HCT116 (cell line): ENCODE measurements around the gene GPRC5C. TPM values are rescaled to one million over a fixed set of nuclear protein-coding genes. Genes with fewer than 3 reads are reported as not detected.

Experiments used
- ATAC-seq: fragments of 200-7000 bp; cut with Tn5 transposase; 2 replicates; pipeline ENCODE4 v1.9.1; 2020; ENCODE audit warnings: mild to moderate bottlenecking, moderate library complexity
- BruUV-seq: library from RNA; stranded (reverse); fragments of 400-500 nt; replicated peaks from 2 replicates; lab custom pipeline; 2021; lab: Mats Ljungman, UMichigan
- CTCF ChIA-PET: fragments of 300-600 bp; sonication (Branson Sonifier 250); formaldehyde crosslinking; loops from one replicate; lab custom pipeline; 2021; ENCODE audit warnings: antibody characterized with exemption; lab: Charles Lee
- POLR2A ChIA-PET: fragments of 300-600, 350-600 bp; sonication (Branson Sonifier 250); formaldehyde crosslinking; loops from one replicate; lab custom pipeline; 2021; ENCODE audit warnings: antibody characterized with exemption; lab: Charles Lee
- RAD21 ChIA-PET, 2 experiments: fragments of 300-600 bp; sonication (Branson Sonifier 250); formaldehyde crosslinking; loops; one replicate each; lab custom pipeline; 2023; ENCODE audit warnings: low total read pairs in 2 of 2; ENCODE audit not compliant: uncharacterized antibody in 2 of 2, unreplicated experiment in 2 of 2, low non-redundant PET in 1 of 2; lab: Charles Lee
- DNase-seq: peaks from one replicate; pipeline ENCODE4 v3.0.0-alpha.2; 2010; ENCODE audit warnings: low read depth, low spot score
- H2AFZ ChIP-seq: fragments of 200-600 bp; shearing (Covaris generic), sonication (generic); 2 replicates; pipeline ENCODE4 v1.6.1; 2017; ENCODE audit warnings: low read depth, mixed run types, mixed read lengths, antibody characterized with exemption, low read length; ENCODE audit not compliant: poor library complexity, severe bottlenecking
- H3K27ac ChIP-seq: 2 replicates; pipeline ENCODE4 v1.5.1; 2012; ENCODE audit warnings: low read depth, low read length
- H3K27me3 ChIP-seq: fragments of 200-600 bp; sonication (generic); 2 replicates; pipeline ENCODE4 v1.6.1; 2016; ENCODE audit warnings: mixed run types, low read length, mixed read lengths; ENCODE audit not compliant: insufficient read depth
- H3K36me3 ChIP-seq, 2 experiments: fragments of 200-500 bp in 1 of 2; fragments of 200-600 bp in 1 of 2; sonication (Bioruptor generic) in 1 of 2; sonication (generic) in 1 of 2; 2 replicates each; pipeline versions ENCODE4 v1.5.1 to v1.6.1; 2014 to 2016; ENCODE audit warnings: low read length in 2 of 2, inconsistent platforms in 1 of 2, mixed read lengths in 1 of 2, mixed run types in 1 of 2; ENCODE audit not compliant: insufficient read depth in 2 of 2, control insufficient read depth in 1 of 2
- H3K4me1 ChIP-seq, 2 experiments: fragments of 200-600 bp in 1 of 2; sonication (generic) in 1 of 2; 2 replicates each; pipeline versions ENCODE4 v1.5.1 to v1.6.1; 2012 to 2017; ENCODE audit warnings: low read length in 2 of 2, inconsistent platforms in 1 of 2, mild to moderate bottlenecking in 1 of 2, mixed read lengths in 1 of 2, mixed run types in 1 of 2, moderate library complexity in 1 of 2; ENCODE audit not compliant: insufficient read depth in 2 of 2, control insufficient read depth in 1 of 2
- H3K4me2 ChIP-seq: fragments of 200-600 bp; sonication (generic); 2 replicates; pipeline ENCODE4 v1.6.1; 2017; ENCODE audit warnings: mixed run types, low read length, mixed read lengths
- H3K4me3 ChIP-seq, 2 experiments: fragments of 200-600 bp in 1 of 2; sonication (generic) in 1 of 2; replicated peaks in 1 of 2; 2 replicates each; pipeline ENCODE4 v1.5.1; 2011 to 2016; ENCODE audit warnings: low read length in 2 of 2, control low read depth in 1 of 2, low read depth in 1 of 2, mild to moderate bottlenecking in 1 of 2, mixed read lengths in 1 of 2, mixed run types in 1 of 2
- H3K79me2 ChIP-seq: fragments of 200-600 bp; sonication (generic); 2 replicates; pipeline ENCODE4 v1.6.1; 2017; ENCODE audit warnings: mild to moderate bottlenecking, mixed run types, low read length, moderate library complexity, mixed read lengths; ENCODE audit not compliant: insufficient read depth
- H3K9ac ChIP-seq: fragments of 200-600 bp; sonication (generic); 2 replicates; pipeline ENCODE4 v1.6.1; 2016; ENCODE audit warnings: low read length, mixed read lengths
- H3K9me2 ChIP-seq: fragments of 200-600 bp; sonication (generic), shearing (Covaris generic); 2 replicates; pipeline ENCODE4 v1.6.1; 2017; ENCODE audit warnings: mixed run types, mild to moderate bottlenecking, moderate library complexity; ENCODE audit not compliant: insufficient read depth
- H3K9me3 ChIP-seq, 2 experiments: fragments of 200-500 bp in 1 of 2; fragments of 200-600 bp in 1 of 2; sonication (Bioruptor generic) in 1 of 2; sonication (generic) in 1 of 2; 2 replicates each; pipeline ENCODE4 v1.6.1; 2014 to 2017; ENCODE audit warnings: low read length in 2 of 2, mixed read lengths in 2 of 2, inconsistent platforms in 1 of 2, low read depth in 1 of 2, mild to moderate bottlenecking in 1 of 2, mixed run types in 1 of 2, moderate library complexity in 1 of 2; ENCODE audit not compliant: control insufficient read depth in 1 of 2, insufficient read depth in 1 of 2
- H4K20me1 ChIP-seq: fragments of 200-600 bp; sonication (generic), shearing (Covaris generic); 2 replicates; pipeline ENCODE4 v1.6.1; 2017; ENCODE audit warnings: mixed run types, mild to moderate bottlenecking, moderate library complexity; ENCODE audit not compliant: insufficient read depth
- EGR1 ChIP-seq: IDR thresholded peaks from 2 replicates; pipeline ENCODE4 v1.6.1; 2012; ENCODE audit warnings: low read depth
- ELF1 ChIP-seq: IDR thresholded peaks from 2 replicates; pipeline ENCODE4 v1.6.1; 2012; ENCODE audit warnings: low read depth, borderline replicate concordance
- EZH2 ChIP-seq: fragments of 200-600 bp; sonication (generic); IDR thresholded peaks from 2 replicates; pipeline ENCODE4 v1.6.1; 2017; ENCODE audit warnings: antibody characterized with exemption, mixed run types
- FOSL1 ChIP-seq: IDR thresholded peaks from 2 replicates; pipeline ENCODE4 v1.6.1; 2012; ENCODE audit warnings: low read depth
- REST ChIP-seq: IDR thresholded peaks from 2 replicates; pipeline ENCODE4 v1.6.1; 2012; ENCODE audit warnings: low read depth
- SP1 ChIP-seq: IDR thresholded peaks from 2 replicates; pipeline ENCODE4 v1.6.1; 2012; ENCODE audit warnings: low read depth
- intact Hi-C: fragments of 100-400 bp; cut with micrococcal nuclease; formaldehyde crosslinking; loops from 2 replicates; pipeline ENCODE4 v1.10.0; 2022
- total RNA-seq: library from RNA; stranded (reverse); gene quantifications from one replicate; pipeline ENCODE4 v1.2.1, GENCODE V29; 2021; ENCODE audit not compliant: unreplicated experiment

GPRC5C gene
- total RNA-seq, 1 experiment from 2014 or later, result 54.4 TPM

- Histone ChIP-seq H3K79me2 (no peaks in the 10 kb centered on the region), H3K36me3 (no peaks in the 10 kb centered on the region), H3K4me1 (peaks cover 15 to 19% of the 10 kb centered on the region in 2 experiments), H3K27ac (no peak overlapping the region), H4K20me1 (no peaks in the 10 kb centered on the region), H3K27me3 (no peaks in the 10 kb centered on the region), H2AFZ (no peak overlapping the region), H3K9me2 (no peaks in the 10 kb centered on the region), H3K9ac (no peak overlapping the region), H3K4me2 (no peak overlapping the region), H3K4me3 (no peak overlapping the region), H3K9me3 (no peaks in the 10 kb centered on the region)
- TF ChIP-seq FOSL1 (no peak), EGR1 (no peak), ELF1 (no peak), REST (no peak), EZH2 (no peak)
- RAD21 ChIA-PET, result interaction anchor here (1.2 to 2.8 kb wide), 2 partner anchors 79 to 80 kb away, joined by 4 to 32 read pairs; no protein-coding TSS in a partner anchor
- no peak for ATAC-seq
- CTCF ChIA-PET, result interaction anchor here (3.4 kb wide), 2 partner anchors 79 to 91 kb away, joined by 33 to 114 read pairs; partner anchors contain the start of gene GPR142
- POLR2A ChIA-PET, result no interaction called here
- DNase-seq, result no peak
- no TSS peak for BruUV-seq
- intact Hi-C loops, result no loop called here
Measured at GRCh38 chr17:74458835-74459234, 26.9 kb downstream of the GPRC5C start.

- Histone ChIP-seq H3K36me3 (no peaks in the 10 kb centered on the region), H3K9me3 (no peaks in the 10 kb centered on the region), H3K4me1 (peaks cover 10 to 13% of the 10 kb centered on the region in 2 experiments), H3K27ac (no peak overlapping the region), H3K27me3 (no peaks in the 10 kb centered on the region), H4K20me1 (no peaks in the 10 kb centered on the region), H3K4me2 (no peak overlapping the region), H3K4me3 (no peak overlapping the region), H3K79me2 (no peaks in the 10 kb centered on the region), H3K9ac (no peak overlapping the region), H2AFZ (no peak overlapping the region), H3K9me2 (no peaks in the 10 kb centered on the region)
- DNase-seq (no peak), ATAC-seq (no peak)
- POLR2A ChIA-PET, result no interaction called here
- no TSS peak for BruUV-seq
- RAD21 ChIA-PET, result interaction anchor here (0.8 to 1.2 kb wide), 2 partner anchors 80 to 92 kb away, joined by 4 to 5 read pairs; no protein-coding TSS in a partner anchor
- no peak for TF ChIP-seq REST
- no peak for TF ChIP-seq SP1
- intact Hi-C loops, result no loop called here
- CTCF ChIA-PET, result interaction anchor here (2.1 to 3.4 kb wide), 3 partner anchors 80 to 91 kb away, joined by 22 to 114 read pairs (median 33); partner anchors contain the start of gene GPR142
Measured at GRCh38 chr17:74459622-74460021, 27.7 kb downstream of the GPRC5C start.
